Stimulated activated CD8-positive, alpha-beta memory T cell treated with anti-CD3 and anti-CD28 coated beads, Interleukin-12 subunit alpha, Interleukin-12 subunit beta, amount 100 ng/mL, for 4 hours (primary cell): Measurements from ENCODE around the gene COQ4.
"Not testable (repeated sequence)": the region's sequence is repeated elsewhere in the genome, so short reads cannot be mapped to it uniquely, and the experiment has no call there.

Experiments used
- DNase-seq: peaks from one replicate; pipeline ENCODE4 v3.0.0-alpha.2; 2020; ENCODE audit warnings: low read depth

The COQ4 gene

DNA sequence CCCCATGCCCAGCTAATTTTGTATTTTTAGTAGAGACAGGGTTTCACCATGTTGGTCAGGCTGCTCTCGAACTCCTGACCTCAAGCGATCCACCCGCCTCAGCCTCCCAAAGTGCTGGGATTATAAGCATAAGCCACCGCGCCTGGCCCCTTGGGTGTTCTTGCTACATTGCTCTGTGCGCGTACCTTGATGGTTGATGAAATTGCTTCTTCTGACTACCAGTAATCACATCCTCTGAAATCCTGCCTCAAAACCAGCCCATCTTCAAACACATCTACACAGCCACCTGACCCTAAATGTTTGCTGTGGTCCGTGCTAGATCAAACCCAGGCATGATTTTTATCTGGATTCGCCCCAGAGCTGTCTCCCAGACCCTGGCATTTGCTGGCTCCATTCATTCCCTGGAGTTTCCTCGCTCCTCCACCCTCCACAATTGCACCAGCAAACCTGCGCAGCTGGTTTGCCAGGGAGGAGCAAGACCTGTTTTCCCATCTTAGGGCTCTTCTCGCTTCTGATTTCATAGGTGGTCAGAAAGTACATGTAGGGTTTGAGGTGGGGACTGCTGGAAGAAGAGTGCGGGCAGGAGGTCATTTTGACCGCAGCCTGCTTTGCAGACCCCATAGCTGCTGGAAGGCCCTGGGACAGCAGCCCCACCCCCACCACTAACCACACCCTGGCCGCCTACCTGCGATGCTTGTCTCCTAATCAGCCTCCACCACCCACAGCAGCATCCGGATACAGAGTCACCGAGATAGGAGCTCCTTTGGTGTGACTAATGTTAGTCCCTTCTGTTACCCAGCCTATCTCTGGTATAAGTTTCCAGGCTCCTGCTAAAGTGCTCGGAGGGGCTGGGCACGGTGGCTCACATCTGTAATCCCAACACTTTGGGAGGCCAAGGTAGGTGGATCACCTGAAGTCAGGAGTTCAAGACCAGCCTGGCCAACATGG is 23.8 kb upstream of the COQ4 start:
- DNase-seq = no peak

- DNase-seq = no peak
These were observed 18.3 kb upstream of the COQ4 start for GRCh38 chr9:128304136-128304970.

GRCh38 chr9:128304971-128305288 is 17.7 kb upstream of the COQ4 start:
- no peak for DNase-seq

- no peak for DNase-seq
These were observed 13.1 kb upstream of the COQ4 start for GRCh38 chr9:128309551-128309950.

DNA sequence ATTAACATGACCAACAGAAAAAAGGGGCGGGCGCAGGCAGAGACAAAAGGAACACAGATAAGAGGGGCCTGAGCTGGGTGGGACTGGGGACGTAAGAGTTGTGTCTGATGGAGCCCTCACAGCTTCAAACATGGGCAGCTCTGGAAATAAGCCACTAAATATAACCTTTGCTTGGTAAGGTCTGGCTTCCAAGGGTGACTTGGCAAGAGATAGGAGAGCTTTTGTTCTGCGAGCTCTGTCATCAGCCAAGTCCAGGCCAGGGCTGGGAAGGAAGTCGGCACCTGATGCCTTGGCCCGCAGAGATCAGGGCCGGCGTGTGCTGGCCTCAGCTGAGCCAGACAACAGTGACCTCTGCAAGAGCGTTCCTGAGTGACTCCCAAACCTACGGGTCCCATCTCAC is 12.2 kb upstream of the COQ4 start:
- DNase-seq = no peak

- DNase-seq = no peak
These were observed 7.9 kb upstream of the COQ4 start for GRCh38 chr9:128314697-128315096.

DNA sequence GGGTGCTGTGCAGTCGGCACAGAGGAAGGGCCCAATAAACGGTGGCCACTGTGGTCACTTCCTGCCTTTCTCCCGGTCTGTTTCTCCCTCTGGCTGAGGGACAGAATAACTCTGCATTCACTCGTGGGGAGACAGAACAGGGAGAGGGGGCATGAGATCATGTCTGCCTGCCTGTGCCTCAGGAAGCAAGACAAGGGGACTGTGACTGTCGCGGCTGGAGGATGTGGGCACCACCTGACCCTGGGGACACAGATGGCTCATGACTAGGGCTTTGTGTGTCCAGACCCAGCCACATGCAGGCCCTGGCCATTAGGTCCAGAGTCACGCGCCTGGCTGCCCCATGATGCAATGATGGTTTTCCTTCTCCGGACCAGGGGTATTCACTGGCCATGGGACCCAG is 6.2 kb upstream of the COQ4 start:
- no peak for DNase-seq

GRCh38 chr9:128317629-128318028 is 5.0 kb upstream of the COQ4 start:
- no peak for DNase-seq

DNA sequence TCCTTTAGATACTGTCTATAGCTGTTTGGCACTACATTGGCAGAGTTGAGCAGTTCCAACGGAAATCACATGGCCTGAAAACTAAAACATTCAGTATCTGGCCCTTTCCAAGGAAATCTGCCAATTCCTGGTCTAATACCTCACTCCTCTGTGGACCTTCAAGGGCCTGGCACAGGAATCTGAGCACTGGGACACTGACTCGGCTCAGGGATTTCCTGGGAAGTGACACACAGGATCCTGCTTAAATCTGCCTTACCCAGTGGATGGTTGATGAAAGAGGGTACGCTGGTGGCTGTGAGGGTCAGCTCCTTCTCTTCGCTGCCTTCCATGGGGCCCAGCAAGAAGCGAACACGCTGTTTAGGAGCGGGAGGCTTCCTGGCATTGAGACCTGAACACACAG is 1.3 kb upstream of the COQ4 start:
- no peak for DNase-seq

- DNase-seq = no peak
These were observed 698 bp upstream of the COQ4 start for GRCh38 chr9:128321879-128322403.

GRCh38 chr9:128323212-128323730 is 632 bp downstream of the COQ4 start:
- no peak for DNase-seq

DNA sequence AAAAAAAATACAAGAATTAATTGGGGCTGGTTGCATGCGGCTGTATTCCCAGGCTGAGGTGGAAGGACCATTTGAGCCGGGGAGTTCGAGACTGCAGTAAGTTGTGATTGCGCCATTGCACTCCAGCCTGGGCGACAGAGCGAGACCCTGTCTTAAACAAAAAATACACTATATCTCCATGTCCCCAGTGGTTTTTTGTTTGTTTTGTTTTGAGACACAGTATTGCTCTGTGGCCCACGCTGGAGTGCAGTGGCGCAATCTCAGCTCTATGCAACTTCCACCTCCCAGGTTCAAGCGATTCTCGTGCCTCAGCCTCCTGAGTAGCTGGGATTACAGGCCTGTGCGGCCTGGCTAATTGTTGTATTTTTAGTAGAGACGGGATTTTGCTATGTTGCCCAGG is 1.2 kb downstream of the COQ4 start:
- DNase-seq = no peak

DNA sequence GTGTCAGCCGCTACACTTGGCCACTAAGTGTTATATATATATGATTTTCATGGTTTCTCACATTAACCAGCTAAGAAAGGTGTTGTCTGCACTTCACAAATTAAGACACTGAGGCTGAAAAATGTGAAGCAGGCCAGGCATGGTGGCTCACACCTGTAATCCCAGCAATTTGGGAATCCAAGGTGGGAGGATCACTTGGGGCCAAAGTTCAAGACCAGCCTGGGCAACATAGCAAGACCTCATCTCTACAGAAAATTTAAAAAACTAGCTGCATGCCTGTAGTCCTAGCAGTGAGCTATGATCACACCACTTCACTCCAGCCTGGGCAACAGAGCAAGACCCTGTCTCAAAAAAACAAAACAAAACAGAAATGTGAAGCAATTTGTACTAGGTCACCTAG is 1.8 kb downstream of the COQ4 start:
- no peak for DNase-seq

DNA sequence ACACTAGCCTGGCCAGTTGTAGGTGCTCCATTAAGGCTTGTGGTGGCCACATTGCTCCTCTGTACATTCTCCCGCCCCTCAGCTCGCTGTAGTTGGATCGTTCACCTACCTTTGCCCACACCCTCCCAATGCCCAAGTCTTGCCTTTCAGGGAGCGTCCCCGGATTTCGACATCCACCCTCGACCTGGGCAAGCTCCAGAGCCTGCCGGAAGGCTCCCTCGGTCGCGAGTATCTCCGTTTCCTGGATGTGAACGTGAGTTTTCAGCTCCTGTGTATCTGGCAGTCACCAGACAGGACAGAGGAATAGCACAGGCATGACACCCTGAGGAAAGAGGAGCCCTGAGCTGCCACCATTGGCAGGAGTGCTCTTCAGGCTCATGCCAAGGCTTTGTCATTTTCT is 3.0 kb downstream of the COQ4 start:
- no peak for DNase-seq

DNA sequence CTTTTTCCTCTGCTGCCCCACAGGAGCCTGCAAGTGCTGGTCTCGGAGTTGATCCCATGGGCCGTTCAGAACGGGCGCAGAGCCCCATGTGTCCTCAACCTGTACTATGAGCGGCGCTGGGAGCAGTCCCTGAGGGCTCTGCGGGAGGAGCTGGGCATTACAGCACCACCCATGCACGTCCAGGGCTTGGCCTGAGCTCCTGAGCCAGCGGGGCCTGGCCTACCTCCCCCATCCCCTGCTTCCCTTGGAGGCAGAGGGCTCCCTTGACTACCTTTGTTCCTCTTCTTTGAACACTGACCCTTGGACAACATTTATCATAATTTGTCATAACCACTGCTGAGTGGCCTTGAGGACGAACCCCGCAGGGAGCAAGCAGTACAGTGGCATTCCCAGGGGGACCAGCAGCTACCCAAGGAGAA is 10.8 kb downstream of the COQ4 start:
- DNase-seq = no peak

GRCh38 chr9:128335161-128335560 is 12.5 kb downstream of the COQ4 start:
- no peak for DNase-seq

GRCh38 chr9:128335914-128336313 is 13.3 kb downstream of the COQ4 start:
- no peak for DNase-seq

- no peak for DNase-seq
These were observed 15.3 kb downstream of the COQ4 start for GRCh38 chr9:128337936-128338335.

DNA sequence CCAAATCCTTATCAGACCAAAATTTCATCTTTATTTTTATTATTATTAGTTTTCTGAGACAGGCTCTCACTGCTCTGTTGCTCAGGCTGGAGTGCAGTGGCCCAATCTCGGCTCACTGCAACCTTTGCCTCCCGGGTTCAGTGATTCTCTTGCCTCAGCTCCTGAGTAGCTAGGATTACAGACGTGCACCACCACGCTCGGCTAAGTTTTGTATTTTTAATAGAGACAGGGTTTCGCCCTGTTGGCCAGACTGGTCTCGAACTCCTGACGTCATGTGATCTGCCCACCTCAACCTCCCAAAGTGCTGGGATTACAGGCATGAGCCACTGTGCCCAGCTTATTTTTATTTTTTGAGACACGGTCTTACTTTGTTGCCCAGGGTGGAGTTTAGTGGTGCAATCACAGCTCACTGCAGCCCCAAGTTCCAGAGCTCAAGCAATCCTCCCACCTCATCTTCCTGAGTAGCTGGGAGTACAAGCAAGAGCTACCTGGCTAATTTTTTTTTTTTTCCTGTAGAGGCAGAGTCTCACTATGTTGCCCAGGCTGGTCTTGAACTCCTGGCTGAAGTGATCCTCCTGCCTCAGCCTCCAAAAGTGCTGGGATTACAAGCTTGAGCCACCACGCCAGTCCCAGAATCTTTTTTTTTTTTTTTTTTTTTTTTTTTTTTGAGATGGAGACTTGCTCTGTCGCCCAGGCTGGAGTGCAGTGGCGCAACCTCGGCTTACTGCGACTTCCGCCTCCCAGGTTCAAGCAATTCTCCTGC is 16.4 kb downstream of the COQ4 start:
- DNase-seq = not testable (repeated sequence)

DNA sequence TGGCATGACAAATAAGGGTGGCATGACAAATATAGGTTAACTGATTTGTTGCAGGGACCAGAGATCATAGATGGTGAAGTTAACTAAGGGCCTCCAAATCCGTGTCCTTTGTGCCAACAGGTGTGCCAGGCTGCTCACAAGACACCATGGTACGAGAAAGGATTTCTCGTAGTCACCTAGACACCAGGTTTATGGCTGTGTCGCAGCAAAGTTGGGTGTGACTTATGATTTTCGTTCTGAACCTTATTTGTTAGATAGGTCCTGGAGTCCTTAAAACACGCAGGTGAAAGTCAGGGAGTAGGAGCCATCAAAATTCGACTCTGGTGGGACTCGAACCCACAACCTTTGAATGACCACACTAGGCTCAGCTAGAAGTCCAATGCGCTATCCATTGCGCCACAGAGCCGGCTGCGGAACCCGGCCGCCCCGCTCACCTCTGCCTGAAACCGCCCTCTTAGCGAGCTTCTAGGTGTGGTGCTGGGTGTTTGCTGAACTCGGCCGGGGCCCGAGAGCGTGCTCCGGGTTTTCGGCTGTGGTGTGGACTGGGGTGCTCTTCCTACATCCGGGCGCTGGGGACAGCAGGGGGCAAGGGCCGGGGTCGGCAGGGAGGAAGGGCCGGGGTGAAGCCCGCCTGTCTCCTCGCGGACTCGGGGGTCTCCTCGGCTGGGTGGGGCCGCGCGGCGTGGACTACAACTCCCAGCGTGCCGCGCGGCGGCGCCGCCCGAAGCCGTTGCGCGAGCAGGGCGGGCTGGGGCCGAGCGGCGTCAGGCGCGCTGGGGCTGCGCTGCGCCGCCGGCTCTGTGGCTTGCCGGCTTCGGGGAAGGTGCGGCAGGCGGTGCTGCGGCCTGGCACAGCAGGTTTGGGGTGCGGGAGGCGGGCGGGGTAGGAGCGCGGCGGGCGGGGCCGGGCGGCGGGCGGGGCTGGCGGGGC is 17.4 kb downstream of the COQ4 start, which contains the start of gene SLC27A4:
SLC27A4 (plus strand) TSS at position 767 of the 930 bp plus-strand sequence. CDS start 2,606 bp downstream, outside the sequence.
- peak; percentile 65 for DNase-seq
